H54 (cell line): ENCODE data around the gene PCSK4.

ENCODE experiments used
- DNase-seq: peaks from one replicate; pipeline ENCODE4 v3.0.0; 2011; ENCODE audit warnings: low spot score, mixed read lengths; ENCODE audit not compliant: insufficient read length
- FAIRE-seq: peaks from 3 replicates; lab custom pipeline; 2011; peaks lifted over from hg19 to GRCh38; lab: Jason Lieb, UNC
- POLR2A ChIP-seq: IDR thresholded peaks from 2 replicates; pipeline ENCODE4 v1.6.1; 2011; ENCODE audit warnings: low read depth, mild to moderate bottlenecking, low read length

The PCSK4 gene

DNA sequence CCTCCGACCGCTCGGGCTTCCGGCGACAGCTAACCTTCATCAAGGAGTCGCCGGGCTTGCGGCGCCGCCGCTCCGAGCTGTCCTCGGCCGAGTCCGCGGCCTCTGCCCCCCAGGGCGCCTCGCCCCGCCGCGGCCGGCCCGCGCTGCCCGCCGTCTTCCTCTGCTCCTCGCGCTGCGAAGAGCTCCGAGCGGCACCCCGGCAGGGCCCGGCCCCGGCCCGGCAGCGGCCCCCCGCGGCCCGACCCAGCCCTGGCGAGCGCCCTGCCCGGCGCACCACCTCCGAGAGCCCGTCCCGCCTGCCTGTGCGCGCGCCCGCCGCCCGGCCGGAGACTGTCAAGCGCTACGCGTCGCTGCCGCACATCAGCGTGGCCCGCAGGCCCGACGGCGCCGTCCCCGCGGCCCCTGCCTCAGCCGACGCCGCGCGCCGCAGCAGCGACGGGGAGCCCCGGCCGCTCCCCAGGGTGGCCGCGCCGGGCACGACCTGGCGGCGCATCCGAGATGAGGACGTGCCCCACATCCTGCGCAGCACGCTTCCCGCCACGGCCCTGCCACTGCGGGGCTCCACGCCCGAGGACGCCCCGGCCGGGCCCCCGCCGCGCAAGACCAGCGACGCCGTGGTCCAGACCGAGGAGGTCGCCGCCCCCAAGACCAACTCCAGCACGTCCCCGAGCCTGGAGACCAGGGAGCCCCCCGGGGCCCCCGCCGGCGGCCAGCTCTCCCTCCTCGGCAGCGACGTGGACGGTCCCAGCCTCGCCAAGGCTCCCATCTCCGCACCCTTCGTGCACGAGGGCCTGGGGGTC is 20.7 kb downstream of the PCSK4 start:
- TF ChIP-seq POLR2A: no peak
- FAIRE-seq (no peak), DNase-seq (no peak)

DNA sequence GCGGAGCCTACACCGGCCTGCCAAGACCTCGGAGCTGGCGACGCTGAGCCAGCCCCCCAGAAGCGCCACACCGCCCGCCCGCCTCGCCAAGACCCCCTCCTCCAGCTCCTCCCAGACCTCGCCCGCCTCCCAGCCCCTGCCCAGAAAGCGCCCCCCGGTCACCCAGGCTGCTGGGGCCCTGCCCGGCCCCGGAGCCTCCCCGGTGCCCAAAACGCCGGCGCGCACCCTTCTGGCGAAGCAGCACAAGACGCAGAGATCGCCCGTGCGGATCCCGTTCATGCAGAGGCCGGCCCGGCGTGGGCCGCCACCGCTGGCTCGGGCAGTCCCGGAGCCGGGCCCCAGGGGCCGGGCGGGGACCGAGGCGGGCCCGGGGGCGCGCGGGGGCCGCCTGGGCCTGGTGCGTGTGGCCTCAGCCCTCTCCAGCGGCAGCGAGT is 21.3 kb downstream of the PCSK4 start:
- no peak for FAIRE-seq
- TF ChIP-seq POLR2A: no peak
- no peak for DNase-seq

DNA sequence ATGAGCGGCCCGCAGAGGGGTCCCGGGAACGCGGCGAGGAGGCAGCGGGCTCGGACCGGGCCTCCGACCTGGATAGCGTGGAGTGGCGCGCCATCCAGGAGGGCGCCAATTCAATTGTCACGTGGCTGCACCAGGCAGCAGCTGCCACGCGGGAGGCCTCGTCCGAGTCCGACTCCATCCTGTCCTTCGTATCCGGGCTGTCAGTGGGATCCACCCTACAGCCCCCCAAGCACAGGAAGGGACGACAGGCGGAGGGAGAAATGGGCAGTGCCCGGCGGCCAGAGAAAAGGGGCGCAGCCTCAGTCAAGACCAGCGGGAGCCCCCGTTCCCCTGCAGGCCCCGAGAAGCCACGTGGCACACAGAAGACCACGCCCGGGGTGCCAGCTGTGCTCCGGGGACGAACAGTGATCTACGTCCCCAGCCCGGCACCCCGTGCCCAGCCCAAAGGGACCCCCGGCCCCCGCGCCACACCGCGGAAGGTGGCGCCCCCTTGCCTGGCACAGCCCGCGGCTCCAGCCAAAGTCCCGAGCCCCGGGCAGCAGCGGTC is 21.8 kb downstream of the PCSK4 start:
- no peak for TF ChIP-seq POLR2A
- no peak for DNase-seq
- no peak for FAIRE-seq

DNA sequence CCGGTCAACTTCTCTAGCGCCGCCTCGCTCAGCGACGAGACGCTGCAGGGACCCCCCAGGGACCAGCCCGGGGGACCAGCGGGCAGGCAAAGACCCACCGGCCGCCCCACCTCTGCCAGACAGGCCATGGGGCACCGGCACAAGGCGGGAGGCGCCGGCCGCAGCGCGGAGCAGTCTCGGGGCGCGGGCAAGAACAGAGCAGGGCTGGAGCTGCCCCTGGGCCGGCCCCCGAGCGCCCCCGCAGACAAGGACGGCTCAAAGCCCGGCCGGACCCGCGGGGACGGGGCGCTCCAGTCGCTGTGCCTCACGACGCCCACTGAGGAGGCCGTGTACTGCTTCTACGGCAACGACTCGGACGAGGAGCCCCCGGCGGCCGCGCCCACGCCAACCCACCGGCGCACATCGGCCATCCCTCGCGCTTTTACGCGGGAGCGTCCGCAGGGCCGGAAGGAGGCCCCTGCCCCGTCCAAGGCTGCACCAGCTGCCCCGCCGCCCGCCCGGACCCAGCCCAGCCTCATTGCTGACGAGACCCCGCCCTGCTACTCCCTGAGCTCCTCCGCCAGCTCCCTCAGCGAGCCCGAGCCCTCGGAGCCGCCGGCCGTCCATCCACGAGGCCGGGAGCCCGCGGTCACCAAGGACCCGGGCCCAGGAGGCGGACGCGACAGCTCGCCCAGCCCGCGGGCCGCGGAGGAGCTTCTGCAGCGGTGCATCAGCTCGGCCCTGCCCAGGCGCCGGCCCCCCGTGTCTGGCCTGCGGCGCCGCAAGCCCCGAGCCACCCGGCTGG is 22.5 kb downstream of the PCSK4 start:
- DNase-seq (no peak), FAIRE-seq (no peak)
- TF ChIP-seq POLR2A: no peak

DNA sequence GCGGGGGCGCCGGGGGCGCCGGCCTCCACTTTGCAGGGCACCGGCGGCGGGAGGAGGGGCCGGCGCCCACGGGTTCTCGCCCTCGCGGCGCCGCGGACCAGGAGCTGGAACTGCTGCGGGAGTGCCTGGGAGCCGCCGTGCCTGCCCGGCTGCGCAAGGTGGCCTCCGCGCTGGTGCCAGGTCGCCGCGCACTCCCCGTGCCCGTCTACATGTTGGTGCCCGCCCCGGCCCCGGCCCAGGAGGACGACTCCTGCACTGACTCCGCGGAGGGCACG is 23.0 kb downstream of the PCSK4 start:
- TF ChIP-seq POLR2A: no peak
- DNase-seq (no peak), FAIRE-seq (no peak)

DNA sequence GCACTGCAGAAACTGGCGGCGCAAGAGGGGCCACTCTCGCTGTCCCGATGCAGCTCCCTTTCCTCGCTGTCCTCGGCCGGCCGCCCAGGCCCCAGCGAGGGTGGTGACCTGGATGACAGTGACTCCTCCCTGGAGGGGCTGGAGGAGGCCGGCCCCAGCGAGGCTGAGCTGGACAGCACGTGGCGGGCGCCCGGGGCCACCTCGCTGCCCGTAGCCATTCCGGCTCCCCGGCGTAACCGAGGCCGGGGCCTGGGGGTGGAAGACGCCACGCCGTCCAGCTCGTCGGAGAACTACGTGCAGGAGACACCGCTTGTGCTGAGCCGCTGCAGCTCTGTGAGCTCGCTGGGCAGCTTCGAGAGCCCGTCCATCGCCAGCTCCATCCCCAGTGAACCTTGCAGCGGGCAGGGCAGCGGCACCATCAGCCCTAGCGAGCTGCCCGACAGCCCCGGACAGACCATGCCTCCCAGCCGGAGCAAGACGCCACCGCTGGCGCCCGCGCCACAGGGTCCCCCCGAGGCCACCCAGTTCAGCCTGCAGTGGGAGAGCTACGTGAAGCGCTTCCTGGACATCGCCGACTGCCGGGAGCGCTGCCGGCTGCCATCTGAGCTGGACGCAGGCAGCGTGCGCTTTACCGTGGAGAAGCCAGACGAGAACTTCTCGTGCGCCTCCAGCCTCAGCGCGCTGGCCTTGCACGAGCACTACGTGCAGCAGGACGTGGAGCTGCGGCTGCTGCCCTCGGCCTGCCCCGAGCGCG is 23.5 kb downstream of the PCSK4 start:
- no peak for DNase-seq
- TF ChIP-seq POLR2A: no peak
- FAIRE-seq: no peak

DNA sequence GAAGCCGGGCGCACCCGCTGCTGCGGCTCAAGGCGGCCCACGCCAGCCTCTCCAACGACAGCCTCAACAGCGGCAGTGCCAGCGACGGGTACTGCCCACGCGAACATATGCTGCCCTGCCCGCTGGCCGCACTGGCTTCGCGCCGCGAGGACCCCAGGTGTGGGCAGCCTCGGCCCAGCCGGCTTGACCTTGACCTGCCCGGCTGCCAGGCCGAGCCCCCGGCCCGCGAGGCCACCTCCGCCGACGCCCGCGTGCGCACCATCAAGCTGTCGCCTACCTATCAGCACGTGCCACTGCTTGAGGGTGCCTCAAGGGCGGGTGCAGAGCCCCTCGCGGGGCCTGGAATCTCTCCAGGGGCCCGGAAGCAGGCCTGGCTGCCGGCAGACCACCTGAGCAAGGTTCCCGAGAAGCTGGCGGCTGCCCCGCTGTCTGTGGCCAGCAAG is 24.1 kb downstream of the PCSK4 start:
- DNase-seq (no peak), FAIRE-seq (no peak)
- no peak for TF ChIP-seq POLR2A

DNA sequence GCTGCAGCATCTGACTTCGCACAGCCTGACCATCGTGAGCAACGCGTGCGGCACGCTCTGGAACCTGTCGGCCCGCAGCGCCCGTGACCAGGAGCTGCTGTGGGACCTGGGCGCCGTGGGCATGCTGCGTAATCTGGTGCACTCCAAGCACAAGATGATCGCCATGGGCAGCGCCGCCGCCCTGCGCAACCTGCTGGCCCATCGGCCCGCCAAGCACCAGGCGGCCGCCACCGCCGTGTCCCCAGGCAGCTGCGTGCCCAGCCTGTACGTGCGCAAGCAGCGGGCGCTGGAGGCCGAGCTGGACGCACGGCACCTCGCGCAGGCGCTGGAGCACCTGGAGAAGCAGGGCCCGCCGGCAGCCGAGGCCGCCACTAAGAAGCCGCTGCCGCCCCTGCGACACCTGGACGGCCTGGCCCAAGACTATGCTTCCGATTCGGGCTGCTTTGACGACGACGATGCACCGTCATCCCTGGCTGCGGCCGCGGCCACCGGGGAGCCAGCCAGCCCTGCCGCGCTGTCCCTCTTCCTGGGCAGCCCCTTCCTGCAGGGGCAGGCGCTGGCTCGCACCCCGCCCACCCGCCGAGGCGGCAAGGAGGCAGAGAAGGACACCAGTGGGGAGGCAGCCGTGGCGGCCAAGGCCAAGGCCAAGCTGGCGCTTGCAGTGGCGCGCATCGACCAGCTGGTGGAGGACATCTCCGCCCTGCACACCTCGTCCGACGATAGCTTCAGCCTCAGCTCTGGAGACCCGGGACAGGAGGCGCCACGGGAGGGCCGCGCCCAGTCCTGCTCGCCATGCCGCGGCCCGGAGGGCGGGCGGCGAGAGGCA is 24.7 kb downstream of the PCSK4 start:
- TF ChIP-seq POLR2A: no peak
- FAIRE-seq (no peak), DNase-seq (no peak)

DNA sequence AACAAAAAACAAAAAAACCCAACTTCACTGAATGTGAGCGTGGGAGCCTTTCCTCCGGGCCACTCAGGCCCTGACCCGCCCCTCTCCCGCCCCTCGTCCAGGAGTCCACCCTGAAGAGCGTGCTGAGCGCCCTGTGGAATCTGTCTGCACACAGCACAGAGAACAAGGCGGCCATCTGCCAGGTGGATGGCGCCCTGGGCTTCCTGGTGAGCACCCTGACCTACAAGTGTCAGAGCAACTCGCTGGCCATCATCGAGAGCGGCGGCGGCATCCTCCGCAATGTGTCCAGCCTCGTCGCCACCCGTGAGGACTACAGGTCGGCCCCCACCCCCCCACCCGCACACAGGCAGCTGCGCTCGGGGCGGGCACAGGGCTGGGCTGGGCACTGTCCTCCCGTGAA is 28.3 kb downstream of the PCSK4 start:
- DNase-seq (no peak), FAIRE-seq (no peak)
- no peak for TF ChIP-seq POLR2A

DNA sequence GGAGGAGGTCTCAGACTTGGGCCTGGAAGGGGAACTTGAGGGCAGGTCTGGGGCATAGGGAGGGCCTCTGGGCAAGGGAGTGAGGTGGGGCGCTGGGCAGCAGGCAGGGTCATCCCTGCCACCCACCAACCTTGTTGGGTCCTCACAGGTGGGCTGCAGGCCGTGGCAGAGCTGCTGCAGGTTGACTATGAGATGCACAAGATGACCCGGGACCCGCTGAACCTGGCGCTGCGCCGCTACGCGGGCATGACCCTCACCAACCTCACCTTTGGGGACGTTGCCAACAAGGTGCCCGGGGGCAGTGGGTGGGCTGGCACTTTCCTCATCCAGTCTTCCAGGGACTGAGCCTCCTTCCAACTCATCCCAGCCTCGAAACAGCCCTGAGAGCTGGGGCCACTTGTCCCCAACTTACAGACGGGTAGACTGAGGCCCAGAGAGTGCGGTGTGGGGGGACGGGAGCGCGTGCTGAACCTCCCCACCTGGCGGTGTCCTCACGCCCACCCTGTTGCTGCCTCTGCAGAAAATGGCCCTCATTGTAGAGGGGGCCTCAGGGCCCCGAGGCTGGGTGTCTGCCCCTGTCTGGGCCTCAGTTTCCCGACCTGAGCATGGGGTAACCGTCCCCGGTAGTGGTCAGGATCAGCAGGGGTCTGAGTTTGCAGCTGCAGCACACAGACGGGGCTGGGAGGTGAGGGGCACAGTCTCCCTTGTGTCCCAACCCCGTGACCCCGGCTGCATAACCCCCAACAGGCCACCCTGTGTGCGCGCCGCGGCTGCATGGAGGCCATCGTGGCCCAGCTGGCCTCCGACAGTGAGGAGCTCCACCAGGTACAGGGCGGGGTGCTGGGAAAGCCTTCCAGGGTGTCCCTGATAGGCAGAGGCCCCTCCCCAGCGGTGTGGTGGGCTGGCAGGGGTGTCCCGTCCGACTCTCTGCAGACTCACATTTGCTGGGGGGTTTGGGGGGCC is 29.8 kb downstream of the PCSK4 start:
- FAIRE-seq (no peak), DNase-seq (no peak)
- no peak for TF ChIP-seq POLR2A

DNA sequence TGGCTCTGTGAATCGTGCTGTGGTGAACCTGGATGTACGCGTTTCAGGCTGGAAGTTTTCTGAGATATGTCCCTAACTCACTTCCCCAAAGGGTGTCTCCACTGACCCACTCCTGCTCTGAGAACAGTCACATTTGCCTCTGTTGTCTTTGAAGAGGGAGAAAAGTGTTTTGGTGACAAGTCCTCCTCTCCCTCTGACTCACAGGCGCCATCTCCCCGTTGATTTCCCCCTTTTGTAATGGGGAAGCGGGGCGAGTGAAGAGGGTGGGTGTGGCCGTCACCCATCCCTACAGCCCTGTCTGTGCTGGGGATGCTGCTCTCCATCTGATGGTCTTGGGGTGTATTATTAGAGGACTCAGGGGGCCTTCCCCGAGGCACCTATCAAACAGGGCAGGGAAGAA is 30.7 kb downstream of the PCSK4 start:
- DNase-seq: no peak

DNA sequence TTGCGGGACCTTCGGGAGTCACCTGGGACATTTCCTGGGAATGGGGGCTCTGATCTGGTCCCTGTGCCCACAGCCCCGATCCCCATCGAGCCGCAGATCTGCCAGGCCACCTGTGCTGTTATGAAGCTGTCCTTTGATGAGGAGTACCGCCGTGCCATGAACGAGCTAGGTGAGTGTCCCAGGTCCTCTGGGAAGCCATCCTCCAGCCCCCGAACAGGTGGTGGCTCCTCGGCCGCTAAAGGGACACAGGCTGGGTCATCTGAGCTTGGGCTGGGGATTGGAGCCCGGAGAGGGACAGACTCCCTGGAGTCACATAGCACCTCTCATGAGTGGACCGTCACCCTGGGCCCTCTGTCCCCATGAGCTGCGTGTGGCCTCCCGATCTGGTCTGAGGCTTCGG is 32.3 kb downstream of the PCSK4 start:
- no peak for FAIRE-seq
- no peak for DNase-seq
- no peak for TF ChIP-seq POLR2A

More for the DNA sequence above, 30.7 kb downstream of the PCSK4 start:
- no peak for TF ChIP-seq POLR2A
- no peak for FAIRE-seq
